HG03520 (cell line): ENCODE measurements around the gene RERE.
"Not testable (repeated sequence)": the region's sequence is repeated elsewhere in the genome, so short reads cannot be mapped to it uniquely, and the experiment has no call there.

Experiments used
- ATAC-seq: cut with Tn5 transposase; IDR thresholded peaks from one replicate; pipeline ENCODE4 v1.9.1; 2021; ENCODE audit warnings: mild to moderate bottlenecking, moderate library complexity; ENCODE audit not compliant: unreplicated experiment

RERE gene

GRCh38 chr1:8649027-8649426 is 168.4 kb downstream of the RERE start:
- no peak for ATAC-seq

- no peak for ATAC-seq
Observed at GRCh38 chr1:8646996-8647395, 170.4 kb downstream of the RERE start.

- no peak for ATAC-seq
Observed at GRCh38 chr1:8646189-8646588, 171.3 kb downstream of the RERE start.

GRCh38 chr1:8643542-8644536 is 173.6 kb downstream of the RERE start:
- ATAC-seq: peak; percentile 54

- ATAC-seq: no peak
Observed at GRCh38 chr1:8642114-8642513, 175.3 kb downstream of the RERE start.

GRCh38 chr1:8641377-8641997 is 176.0 kb downstream of the RERE start:
- ATAC-seq: no peak

- no peak for ATAC-seq
Observed at GRCh38 chr1:8640950-8641349, 176.5 kb downstream of the RERE start.

GRCh38 chr1:8639148-8639547 is 178.3 kb downstream of the RERE start:
- ATAC-seq: no peak

- ATAC-seq: no peak
Observed at GRCh38 chr1:8633741-8634501, 183.5 kb downstream of the RERE start.

GRCh38 chr1:8632102-8632501 is 185.3 kb downstream of the RERE start:
- no peak for ATAC-seq

- ATAC-seq: no peak
Observed at GRCh38 chr1:8631163-8631562, 186.3 kb downstream of the RERE start.

- ATAC-seq: peak; percentile 60
Observed at GRCh38 chr1:8629241-8630091, 188.0 kb downstream of the RERE start.

GRCh38 chr1:8628606-8629005 is 188.8 kb downstream of the RERE start:
- ATAC-seq: no peak

GRCh38 chr1:8627728-8628127 is 189.7 kb downstream of the RERE start:
- no peak for ATAC-seq

- no peak for ATAC-seq
Observed at GRCh38 chr1:8625981-8626898, 191.2 kb downstream of the RERE start.

GRCh38 chr1:8625491-8625890 is 191.9 kb downstream of the RERE start:
- no peak for ATAC-seq

- ATAC-seq: not testable (repeated sequence)
Observed at GRCh38 chr1:8623651-8624192, 193.7 kb downstream of the RERE start.

GRCh38 chr1:8621785-8622348 is 195.6 kb downstream of the RERE start:
- ATAC-seq: not testable (repeated sequence)
